GM19193 (cell line): ENCODE measurements around the gene NLE1.

Experiments
- POLR2A ChIP-seq: IDR thresholded peaks from 4 replicates; pipeline ENCODE4 v1.6.1; 2011; ENCODE audit not compliant: insufficient read depth, insufficient read length; ENCODE audit errors: extremely low read depth

Gene NLE1

DNA sequence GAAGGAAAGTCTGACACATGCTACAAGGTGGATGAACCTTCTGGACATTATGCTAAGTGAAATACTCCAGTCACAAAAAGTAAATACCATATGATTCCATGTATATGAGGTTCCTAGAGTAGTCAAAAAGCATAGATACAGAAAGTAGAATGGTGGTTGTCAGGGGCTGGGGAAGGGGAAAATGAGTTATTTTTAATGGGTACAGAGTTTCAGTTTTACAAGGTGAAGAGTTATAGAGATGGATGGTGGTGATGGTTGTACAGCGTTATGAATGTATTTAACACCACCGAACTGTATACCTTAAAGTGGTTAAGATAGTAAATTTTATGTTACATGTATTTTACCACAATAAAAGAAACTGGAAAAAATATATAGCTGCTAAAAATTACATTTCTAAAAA lies 40.4 kb downstream of the NLE1 start:
- no peak for TF ChIP-seq POLR2A

GRCh38 chr17:35101036-35101435 lies 41.1 kb downstream of the NLE1 start:
- TF ChIP-seq POLR2A: no peak

DNA sequence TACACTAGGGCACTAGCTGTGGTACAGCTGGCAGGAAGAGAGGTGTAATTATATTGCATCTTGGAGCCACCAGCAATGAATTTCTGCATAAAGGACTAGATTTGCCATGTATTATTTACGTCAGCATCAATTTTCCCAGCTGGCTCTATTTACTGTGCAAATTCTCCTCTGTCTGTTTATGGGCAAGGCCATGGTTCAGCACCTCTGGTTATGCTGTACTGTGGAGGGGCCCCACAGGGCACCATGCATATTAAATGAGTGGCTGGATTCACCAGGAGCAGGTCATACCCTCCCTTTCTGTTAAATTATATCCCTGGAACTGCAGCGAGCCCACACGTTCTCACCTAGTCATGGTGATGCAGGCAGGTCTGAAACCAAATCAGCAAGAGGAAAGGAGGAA lies 42.2 kb downstream of the NLE1 start:
- no peak for TF ChIP-seq POLR2A

GRCh38 chr17:35097776-35098175 lies 44.3 kb downstream of the NLE1 start:
- no peak for TF ChIP-seq POLR2A

DNA sequence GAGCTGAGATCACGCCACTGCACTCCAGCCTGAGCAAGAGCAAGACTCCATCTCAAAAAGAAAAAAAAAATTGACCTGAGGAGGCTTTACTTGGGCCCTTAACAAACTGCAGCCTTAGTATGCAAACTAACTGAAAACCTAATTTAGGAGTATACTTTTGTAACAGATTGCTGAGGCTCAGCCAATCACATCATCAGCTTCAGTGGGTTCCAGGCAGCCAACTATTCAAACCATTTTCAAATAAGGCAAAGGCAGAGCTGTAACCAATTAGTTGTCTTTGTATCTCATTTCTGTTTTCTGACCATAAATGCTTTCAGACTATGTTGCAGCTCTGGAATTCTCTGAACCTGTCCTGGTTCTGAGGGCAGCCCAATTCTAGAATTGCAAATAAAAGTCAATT lies 46.4 kb downstream of the NLE1 start:
- TF ChIP-seq POLR2A: no peak

DNA sequence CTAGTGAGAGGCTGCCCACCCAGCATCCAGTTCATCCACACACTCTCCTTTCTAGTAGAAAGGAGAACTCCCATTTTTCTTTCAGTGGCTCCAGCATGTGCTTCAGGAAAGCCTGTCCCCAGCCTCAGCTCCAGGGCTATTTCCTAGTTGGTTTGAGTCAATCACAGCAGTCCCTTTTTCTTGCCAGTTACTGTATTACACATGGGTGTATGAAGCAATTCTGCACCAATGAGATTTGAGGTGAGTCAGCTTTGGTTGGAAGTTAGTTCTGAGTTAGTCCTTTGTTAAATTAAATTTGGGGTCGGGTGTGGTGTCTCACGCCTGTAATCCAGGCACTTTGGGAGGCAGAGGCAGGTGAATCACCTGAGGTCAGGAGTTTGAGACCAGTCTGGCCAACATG lies 47.2 kb downstream of the NLE1 start:
- no peak for TF ChIP-seq POLR2A

- TF ChIP-seq POLR2A: no peak
These were observed 52.4 kb downstream of the NLE1 start for GRCh38 chr17:35089586-35090296.

GRCh38 chr17:35088881-35089585 lies 53.1 kb downstream of the NLE1 start:
- TF ChIP-seq POLR2A: peak; percentile 62

- peak; percentile 79 for TF ChIP-seq POLR2A
These were observed 53.7 kb downstream of the NLE1 start for GRCh38 chr17:35088356-35088880.

- peak; percentile 17 for TF ChIP-seq POLR2A
These were observed 54.3 kb downstream of the NLE1 start for GRCh38 chr17:35087731-35088355.

- no peak for TF ChIP-seq POLR2A
These were observed 55.1 kb downstream of the NLE1 start for GRCh38 chr17:35086931-35087573.

GRCh38 chr17:35086164-35086563 lies 55.9 kb downstream of the NLE1 start:
- TF ChIP-seq POLR2A: no peak

DNA sequence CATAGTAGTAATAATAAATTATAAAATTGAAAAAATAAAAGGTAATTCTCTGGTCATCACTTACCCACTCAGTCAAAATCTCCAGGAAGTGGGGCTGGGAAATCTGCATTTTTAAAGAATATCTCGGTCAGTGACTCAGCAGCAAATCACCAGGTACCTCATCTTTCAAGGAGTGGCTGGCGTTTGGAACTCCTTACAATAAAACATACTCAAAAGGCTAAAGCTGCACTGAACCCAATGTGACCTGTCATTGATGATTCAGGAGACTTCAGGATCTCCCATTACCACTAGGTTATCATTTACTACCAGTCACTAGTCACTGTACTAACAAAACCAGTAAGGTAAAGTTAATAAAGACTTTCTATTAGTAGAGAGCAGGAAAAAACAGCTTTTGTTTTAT lies 57.1 kb downstream of the NLE1 start:
- TF ChIP-seq POLR2A: no peak

DNA sequence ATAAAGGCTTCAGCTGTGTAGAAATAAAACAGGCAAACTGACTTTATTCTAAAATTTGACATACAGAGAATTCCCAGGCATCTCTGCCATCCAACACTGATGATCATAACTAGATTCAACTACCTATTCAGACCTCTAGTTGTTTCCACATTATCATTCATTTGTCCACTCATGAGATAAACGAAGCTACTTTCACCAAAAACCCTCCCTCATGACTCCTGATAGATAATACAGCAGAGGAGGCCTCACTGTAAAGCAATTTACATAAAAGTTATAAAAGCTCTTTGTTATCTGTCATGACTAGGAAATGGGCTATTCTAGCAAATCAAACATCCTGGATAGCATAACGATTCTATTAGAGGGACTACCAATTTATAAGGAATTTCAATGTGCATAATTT lies 59.0 kb downstream of the NLE1 start:
- no peak for TF ChIP-seq POLR2A

DNA sequence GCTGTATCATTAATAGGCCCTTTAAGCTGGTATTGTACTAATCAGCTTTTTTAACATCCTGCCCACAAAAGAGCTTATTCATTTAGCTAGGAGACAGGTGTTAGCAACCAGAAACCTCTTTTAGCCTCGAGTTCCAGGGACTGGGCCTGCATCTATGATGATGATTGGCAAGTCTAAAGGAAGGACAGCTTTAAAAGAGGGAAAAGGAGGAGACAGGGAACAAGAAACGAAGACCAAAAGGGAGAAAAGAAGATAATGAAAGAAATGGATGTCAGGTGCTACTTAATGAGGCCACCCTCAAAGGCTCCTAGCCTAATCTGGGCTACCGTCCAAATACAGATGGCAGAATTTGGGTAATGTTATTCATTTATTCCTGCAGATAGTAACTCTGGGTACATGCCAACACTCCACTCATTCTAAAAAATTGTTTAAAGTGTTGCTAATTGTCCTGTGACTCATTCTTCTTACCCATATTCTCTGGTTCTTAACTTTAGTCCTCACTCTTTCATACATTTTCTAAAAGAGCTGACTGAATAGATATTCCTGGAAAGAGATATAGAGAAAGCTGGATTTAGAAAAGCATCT lies 59.9 kb downstream of the NLE1 start:
- TF ChIP-seq POLR2A: no peak

DNA sequence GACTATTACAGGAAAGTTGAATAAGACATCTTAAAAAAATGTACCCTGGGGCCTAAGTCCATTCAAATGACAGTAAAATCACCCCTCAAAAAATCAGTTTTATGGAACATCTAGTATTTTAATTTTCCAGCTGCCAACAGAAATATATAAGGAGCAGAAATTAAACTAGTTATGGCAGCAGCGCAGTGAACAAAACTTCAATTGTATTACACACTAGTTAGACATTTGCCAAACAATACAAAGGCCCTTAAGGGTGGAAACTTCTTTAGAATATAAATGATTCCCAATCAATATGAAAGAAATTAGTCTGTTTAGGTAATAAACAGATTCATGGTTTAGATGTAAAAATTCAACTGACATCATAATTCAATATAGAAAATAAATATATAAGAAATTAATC lies 60.5 kb downstream of the NLE1 start:
- TF ChIP-seq POLR2A: no peak

DNA sequence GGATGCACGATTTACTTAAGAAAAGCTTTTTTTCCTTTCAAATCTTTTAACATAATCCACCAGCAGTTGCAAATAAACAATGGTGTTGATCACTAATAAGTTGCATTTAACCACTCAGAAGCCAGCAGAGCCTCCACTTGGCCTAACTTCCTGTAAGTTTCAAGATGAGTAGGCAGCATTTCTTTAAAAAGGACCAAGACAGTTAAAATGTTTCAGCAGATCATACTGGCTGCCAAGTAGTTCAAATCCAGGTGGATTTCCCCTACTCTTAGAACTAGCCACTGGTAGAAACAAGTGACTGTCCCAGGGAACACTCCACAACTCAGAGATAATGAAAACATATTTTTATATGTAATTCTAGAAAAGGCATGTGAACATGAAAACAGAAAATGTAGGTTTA lies 61.6 kb downstream of the NLE1 start:
- no peak for TF ChIP-seq POLR2A
